GM12878 (cell line): ENCODE data around the gene PDE6B. TPM values are rescaled to one million over a fixed set of nuclear protein-coding genes. Genes with fewer than 3 reads are reported as not detected.

Experiments
- ATAC-seq: fragments of 200-7000 bp; cut with Tn5 transposase; 3 replicates; pipeline ENCODE4 v1.9.1; 2020; ENCODE audit warnings: mild to moderate bottlenecking, moderate library complexity
- BruUV-seq: library from RNA; stranded (reverse); fragments of 400-500 nt; replicated peaks from 2 replicates; lab custom pipeline; 2021; lab: Mats Ljungman, UMichigan
- CTCF ChIA-PET: fragments of 300-600 bp; sonication (Branson Sonifier 250); formaldehyde crosslinking; extraction: SDS; loops from one replicate; lab custom pipeline; 2021; ENCODE audit warnings: inconsistent platforms; lab: Yijun Ruan, JAX
- POLR2A ChIA-PET: fragments of 350-600 bp; formaldehyde crosslinking; extraction: SDS; loops from one replicate; lab custom pipeline; 2021; ENCODE audit warnings: inconsistent platforms; lab: Charles Lee
- RAD21 ChIA-PET: fragments of 300-600 bp; sonication (Branson Sonifier 250); formaldehyde crosslinking; loops from one replicate; lab custom pipeline; 2023; ENCODE audit warnings: antibody characterized with exemption; ENCODE audit not compliant: unreplicated experiment; lab: Charles Lee
- SMC1A ChIA-PET: fragments of 300-600 bp; sonication (Branson Sonifier 250); formaldehyde crosslinking; loops from one replicate; lab custom pipeline; 2023; ENCODE audit not compliant: unreplicated experiment, uncharacterized antibody; lab: Charles Lee
- DNase-seq: peaks from one replicate; pipeline ENCODE4 v3.0.0-alpha.2; 2011; ENCODE audit warnings: low read depth, low spot score
- FAIRE-seq: peaks from 3 replicates; lab custom pipeline; 2011; peaks lifted over from hg19 to GRCh38; lab: Jason Lieb, UNC
- H2AFZ ChIP-seq: 2 replicates; pipeline ENCODE4 v1.6.0; 2011; ENCODE audit warnings: low read depth, low read length, control low read depth; ENCODE audit not compliant: control insufficient read depth
- H3K27ac ChIP-seq: 2 replicates; pipeline ENCODE4 v1.5.1; 2011; ENCODE audit warnings: control low read depth; ENCODE audit not compliant: control insufficient read depth, insufficient read depth
- H3K27me3 ChIP-seq, 2 experiments: replicated peaks in 1 of 2; 2 replicates each; pipeline versions ENCODE4 v1.6.0 to v1.6.1; 2011; ENCODE audit warnings: low read length in 1 of 2; ENCODE audit not compliant: control insufficient read depth in 2 of 2, insufficient read depth in 2 of 2
- H3K36me3 ChIP-seq, 2 experiments: 2 replicates each; pipeline ENCODE4 v1.5.1; 2011; ENCODE audit warnings: low read length in 1 of 2; ENCODE audit not compliant: control insufficient read depth in 2 of 2, insufficient read depth in 2 of 2
- H3K4me1 ChIP-seq: 2 replicates; pipeline ENCODE4 v1.6.1; 2011; ENCODE audit warnings: mild to moderate bottlenecking, low read length, moderate library complexity, mixed read lengths; ENCODE audit not compliant: control insufficient read depth, insufficient read depth
- H3K4me2 ChIP-seq: 2 replicates; pipeline ENCODE4 v1.6.0; 2011; ENCODE audit warnings: control low read depth; ENCODE audit not compliant: control insufficient read depth, insufficient read depth
- H3K4me3 ChIP-seq: fragments of 200-600 bp; sonication (generic); 2 replicates; pipeline ENCODE4 v1.5.1; 2016
- H3K79me2 ChIP-seq: 2 replicates; pipeline ENCODE4 v1.6.0; 2011; ENCODE audit warnings: low read length; ENCODE audit not compliant: control insufficient read depth, insufficient read depth
- H3K9ac ChIP-seq: 2 replicates; pipeline ENCODE4 v1.8.0; 2011; ENCODE audit warnings: low read length, control low read depth, mixed read lengths; ENCODE audit not compliant: control insufficient read depth, insufficient read depth
- H3K9me3 ChIP-seq: replicated peaks from 3 replicates; pipeline ENCODE4 v1.5.1; 2011; ENCODE audit warnings: mild to moderate bottlenecking, low read length; ENCODE audit not compliant: control insufficient read depth, insufficient read depth
- H4K20me1 ChIP-seq: 2 replicates; pipeline ENCODE4 v1.6.0; 2011; ENCODE audit not compliant: control insufficient read depth, insufficient read depth
- BCL11A ChIP-seq: IDR thresholded peaks from 2 replicates; pipeline ENCODE4 v1.6.1; 2011; ENCODE audit warnings: low read depth, low read length
- HDGF ChIP-seq: fragments of 450-650 bp; IDR thresholded peaks from 2 replicates; pipeline ENCODE4 v1.6.1; 2016; ENCODE audit warnings: antibody characterized with exemption
- LARP7 ChIP-seq: fragments of 450-650 bp; IDR thresholded peaks from 2 replicates; pipeline ENCODE4 v1.6.1; 2017; ENCODE audit warnings: mild to moderate bottlenecking
- NFXL1 ChIP-seq: fragments of 450-650 bp; IDR thresholded peaks from 2 replicates; pipeline ENCODE4 v1.6.1; 2017; ENCODE audit warnings: antibody characterized with exemption, mild to moderate bottlenecking, borderline replicate concordance
- PAX8 ChIP-seq: fragments of 450-650 bp; IDR thresholded peaks from 2 replicates; pipeline ENCODE4 v1.6.1; 2017; ENCODE audit warnings: mild to moderate bottlenecking, moderate library complexity
- SP1 ChIP-seq: IDR thresholded peaks from one replicate; pipeline ENCODE4 v1.6.1; 2011; ENCODE audit warnings: low read depth, low read length
- STAT3 ChIP-seq: IDR thresholded peaks from 2 replicates; pipeline ENCODE4 v1.6.1; 2011; ENCODE audit warnings: low read depth, low read length, improper control_type of control experiment
- ZZZ3 ChIP-seq: IDR thresholded peaks from 2 replicates; pipeline ENCODE4 v1.6.1; 2011; ENCODE audit warnings: low read depth; ENCODE audit not compliant: control insufficient read depth, insufficient read length
- WGBS: methylation state at CpG from one replicate; pipeline ENCODE4 v1.1.6; 2016; ENCODE audit warnings: low lambda C conversion rate; ENCODE audit not compliant: insufficient replicate concordance, insufficient coverage; ENCODE audit errors: missing lambda C conversion rate; 5-methylcytosine and 5-hydroxymethylcytosine counted together
- in situ Hi-C: fragments of 300-500 bp; cut with MboI; formaldehyde crosslinking; loops from 9 replicates; pipeline ENCODE4 v1.14.3; 2018; ENCODE audit warnings: mixed read lengths
- intact Hi-C: fragments of 100-400 bp; cut with micrococcal nuclease; formaldehyde crosslinking; loops from one replicate; pipeline ENCODE4 v1.14.2; 2022; ENCODE audit not compliant: unreplicated experiment
- polyA plus RNA-seq, 11 experiments: library from polyadenylated mRNA; depleted of rRNA in 4 of 11; unstranded in 6 of 11; stranded (reverse) in 5 of 11; fragments of >200 nt; fragmentation: Nextera tagmentation in 4 of 11; fragmentation: Illumina TruSeq in 1 of 11; extraction: Ambion mirVana in 4 of 11; extraction: Trizol in 1 of 11; gene quantifications; 1 replicate in 1 of 11; 2 replicates in 10 of 11; pipeline versions ENCODE4 v1.2.1 to v1.2.3, GENCODE V29; 2011 to 2016; ENCODE audit warnings: inconsistent platforms in 2 of 11, missing spikeins in 2 of 11, low read depth in 1 of 11
- total RNA-seq, 4 experiments: library from RNA; depleted of rRNA in 3 of 4; stranded (reverse); fragments of >200 nt in 3 of 4; fragmentation: Illumina TruSeq in 1 of 4; extraction: Trizol in 1 of 4; gene quantifications; 2 replicates each; pipeline versions ENCODE4 v1.2.1 to v1.2.3, GENCODE V29; 2013 to 2021
- TF ChIP-seq, protein P1 (sequence below): fragments of 450-650 bp; IDR thresholded peaks from 2 replicates; pipeline ENCODE4 v1.6.1; 2017; ENCODE audit warnings: mild to moderate bottlenecking, low read depth, inconsistent platforms; ENCODE audit not compliant: poor library complexity, severe bottlenecking
- TF ChIP-seq, protein P2 (sequence below): fragments of 450-650 bp; IDR thresholded peaks from 2 replicates; pipeline ENCODE4 v1.6.1; 2016; ENCODE audit warnings: mild to moderate bottlenecking
- TF ChIP-seq, protein P3 (sequence below): fragments of 450-650 bp; IDR thresholded peaks from 2 replicates; pipeline ENCODE4 v1.6.1; 2017; ENCODE audit warnings: borderline replicate concordance
- TF ChIP-seq, protein P4 (sequence below): fragments of 450-650 bp; IDR thresholded peaks from 2 replicates; pipeline ENCODE4 v1.6.1; 2017; ENCODE audit warnings: mild to moderate bottlenecking, moderate library complexity

The PDE6B gene
- total and polyA plus RNA-seq, 10 of the 15 experiments (the other 5 are each of a cell fraction or from before 2014, with no cell fraction given), result 2.6 to 6.4 (median 3.8) TPM

DNA sequence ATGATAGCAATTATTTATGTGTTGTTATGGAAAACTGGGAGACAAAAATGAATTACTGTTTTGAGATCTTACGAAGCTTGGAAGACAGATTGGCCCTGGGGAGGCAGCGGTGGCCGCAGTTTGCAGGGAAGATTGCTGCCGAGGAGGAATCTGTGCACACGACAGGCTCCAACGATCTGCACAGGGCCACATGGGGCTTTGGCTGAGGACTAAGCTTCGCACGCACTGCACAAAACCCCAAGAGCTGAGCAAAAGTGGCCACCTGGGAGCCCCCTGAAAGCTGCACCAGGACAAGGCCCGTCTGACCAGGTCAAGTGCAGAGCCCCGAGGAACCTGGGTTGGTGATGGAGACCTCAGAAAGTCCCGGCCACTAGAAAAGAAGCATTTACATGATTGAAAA lies 5.2 kb upstream of the PDE6B start (continued):
- TF ChIP-seq, protein P1, sequence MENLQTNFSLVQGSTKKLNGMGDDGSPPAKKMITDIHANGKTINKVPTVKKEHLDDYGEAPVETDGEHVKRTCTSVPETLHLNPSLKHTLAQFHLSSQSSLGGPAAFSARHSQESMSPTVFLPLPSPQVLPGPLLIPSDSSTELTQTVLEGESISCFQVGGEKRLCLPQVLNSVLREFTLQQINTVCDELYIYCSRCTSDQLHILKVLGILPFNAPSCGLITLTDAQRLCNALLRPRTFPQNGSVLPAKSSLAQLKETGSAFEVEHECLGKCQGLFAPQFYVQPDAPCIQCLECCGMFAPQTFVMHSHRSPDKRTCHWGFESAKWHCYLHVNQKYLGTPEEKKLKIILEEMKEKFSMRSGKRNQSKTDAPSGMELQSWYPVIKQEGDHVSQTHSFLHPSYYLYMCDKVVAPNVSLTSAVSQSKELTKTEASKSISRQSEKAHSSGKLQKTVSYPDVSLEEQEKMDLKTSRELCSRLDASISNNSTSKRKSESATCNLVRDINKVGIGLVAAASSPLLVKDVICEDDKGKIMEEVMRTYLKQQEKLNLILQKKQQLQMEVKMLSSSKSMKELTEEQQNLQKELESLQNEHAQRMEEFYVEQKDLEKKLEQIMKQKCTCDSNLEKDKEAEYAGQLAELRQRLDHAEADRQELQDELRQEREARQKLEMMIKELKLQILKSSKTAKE, result no peak
- TF ChIP-seq, all 136 proteins: peak for 0

DNA sequence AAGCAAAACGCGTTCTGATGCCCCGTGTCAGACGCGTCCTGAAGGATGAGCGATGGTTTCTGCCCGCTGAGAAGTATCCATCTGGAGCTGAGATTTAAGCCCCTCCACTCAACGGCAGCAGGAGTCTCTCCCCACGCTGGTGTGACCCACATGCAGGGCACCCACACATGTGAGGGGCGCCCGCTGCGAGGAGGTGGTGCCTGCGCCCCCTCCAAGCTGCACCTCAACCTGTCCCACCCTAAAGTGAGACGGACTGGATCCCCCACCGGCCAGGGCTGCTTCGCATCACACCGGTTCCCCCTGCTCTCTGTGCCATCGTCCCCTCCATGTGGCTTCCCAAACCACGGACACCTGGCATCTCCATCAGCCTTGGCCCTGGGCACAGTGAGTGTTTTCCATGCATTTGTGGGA lies 4.5 kb upstream of the PDE6B start:
- no TSS peak for BruUV-seq
- POLR2A ChIA-PET, result no interaction called here
- Histone ChIP-seq H3K4me1 (no peaks in the 10 kb centered on the region), H3K9ac (no peak overlapping the region), H3K4me2 (no peak overlapping the region), H3K27me3 (no peaks in the 10 kb centered on the region), H3K9me3 (no peaks in the 10 kb centered on the region; the same call in 1 of the 3 replicates), H3K4me3 (no peak overlapping the region), H3K79me2 (no peaks in the 10 kb centered on the region), H2AFZ (no peak overlapping the region), H4K20me1 (no peaks in the 10 kb centered on the region), H3K36me3 (no peaks in the 10 kb centered on the region), H3K27ac (no peak overlapping the region)
- ATAC-seq (no peak), FAIRE-seq (no peak), DNase-seq (no peak)
- RAD21 ChIA-PET, result no interaction called here
- intact Hi-C loops (no loop called here), in situ Hi-C loops (no loop called here)
- WGBS, result 56% methylated on average over 19 of the region's 19 CpGs
- CTCF ChIA-PET, result no interaction called here
- SMC1A ChIA-PET, result no interaction called here
- TF ChIP-seq NFXL1 (no peak), STAT3 (no peak), SP1 (no peak), HDGF (no peak), PAX8 (no peak), ZZZ3 (no peak), LARP7 (no peak), BCL11A (no peak)
- TF ChIP-seq, protein P2, sequence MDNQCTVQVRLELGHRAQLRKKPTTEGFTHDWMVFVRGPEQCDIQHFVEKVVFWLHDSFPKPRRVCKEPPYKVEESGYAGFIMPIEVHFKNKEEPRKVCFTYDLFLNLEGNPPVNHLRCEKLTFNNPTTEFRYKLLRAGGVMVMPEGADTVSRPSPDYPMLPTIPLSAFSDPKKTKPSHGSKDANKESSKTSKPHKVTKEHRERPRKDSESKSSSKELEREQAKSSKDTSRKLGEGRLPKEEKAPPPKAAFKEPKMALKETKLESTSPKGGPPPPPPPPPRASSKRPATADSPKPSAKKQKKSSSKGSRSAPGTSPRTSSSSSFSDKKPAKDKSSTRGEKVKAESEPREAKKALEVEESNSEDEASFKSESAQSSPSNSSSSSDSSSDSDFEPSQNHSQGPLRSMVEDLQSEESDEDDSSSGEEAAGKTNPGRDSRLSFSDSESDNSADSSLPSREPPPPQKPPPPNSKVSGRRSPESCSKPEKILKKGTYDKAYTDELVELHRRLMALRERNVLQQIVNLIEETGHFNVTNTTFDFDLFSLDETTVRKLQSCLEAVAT, result no peak
- TF ChIP-seq, protein P3, sequence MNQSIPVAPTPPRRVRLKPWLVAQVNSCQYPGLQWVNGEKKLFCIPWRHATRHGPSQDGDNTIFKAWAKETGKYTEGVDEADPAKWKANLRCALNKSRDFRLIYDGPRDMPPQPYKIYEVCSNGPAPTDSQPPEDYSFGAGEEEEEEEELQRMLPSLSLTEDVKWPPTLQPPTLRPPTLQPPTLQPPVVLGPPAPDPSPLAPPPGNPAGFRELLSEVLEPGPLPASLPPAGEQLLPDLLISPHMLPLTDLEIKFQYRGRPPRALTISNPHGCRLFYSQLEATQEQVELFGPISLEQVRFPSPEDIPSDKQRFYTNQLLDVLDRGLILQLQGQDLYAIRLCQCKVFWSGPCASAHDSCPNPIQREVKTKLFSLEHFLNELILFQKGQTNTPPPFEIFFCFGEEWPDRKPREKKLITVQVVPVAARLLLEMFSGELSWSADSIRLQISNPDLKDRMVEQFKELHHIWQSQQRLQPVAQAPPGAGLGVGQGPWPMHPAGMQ, result no peak
- TF ChIP-seq, protein P4, sequence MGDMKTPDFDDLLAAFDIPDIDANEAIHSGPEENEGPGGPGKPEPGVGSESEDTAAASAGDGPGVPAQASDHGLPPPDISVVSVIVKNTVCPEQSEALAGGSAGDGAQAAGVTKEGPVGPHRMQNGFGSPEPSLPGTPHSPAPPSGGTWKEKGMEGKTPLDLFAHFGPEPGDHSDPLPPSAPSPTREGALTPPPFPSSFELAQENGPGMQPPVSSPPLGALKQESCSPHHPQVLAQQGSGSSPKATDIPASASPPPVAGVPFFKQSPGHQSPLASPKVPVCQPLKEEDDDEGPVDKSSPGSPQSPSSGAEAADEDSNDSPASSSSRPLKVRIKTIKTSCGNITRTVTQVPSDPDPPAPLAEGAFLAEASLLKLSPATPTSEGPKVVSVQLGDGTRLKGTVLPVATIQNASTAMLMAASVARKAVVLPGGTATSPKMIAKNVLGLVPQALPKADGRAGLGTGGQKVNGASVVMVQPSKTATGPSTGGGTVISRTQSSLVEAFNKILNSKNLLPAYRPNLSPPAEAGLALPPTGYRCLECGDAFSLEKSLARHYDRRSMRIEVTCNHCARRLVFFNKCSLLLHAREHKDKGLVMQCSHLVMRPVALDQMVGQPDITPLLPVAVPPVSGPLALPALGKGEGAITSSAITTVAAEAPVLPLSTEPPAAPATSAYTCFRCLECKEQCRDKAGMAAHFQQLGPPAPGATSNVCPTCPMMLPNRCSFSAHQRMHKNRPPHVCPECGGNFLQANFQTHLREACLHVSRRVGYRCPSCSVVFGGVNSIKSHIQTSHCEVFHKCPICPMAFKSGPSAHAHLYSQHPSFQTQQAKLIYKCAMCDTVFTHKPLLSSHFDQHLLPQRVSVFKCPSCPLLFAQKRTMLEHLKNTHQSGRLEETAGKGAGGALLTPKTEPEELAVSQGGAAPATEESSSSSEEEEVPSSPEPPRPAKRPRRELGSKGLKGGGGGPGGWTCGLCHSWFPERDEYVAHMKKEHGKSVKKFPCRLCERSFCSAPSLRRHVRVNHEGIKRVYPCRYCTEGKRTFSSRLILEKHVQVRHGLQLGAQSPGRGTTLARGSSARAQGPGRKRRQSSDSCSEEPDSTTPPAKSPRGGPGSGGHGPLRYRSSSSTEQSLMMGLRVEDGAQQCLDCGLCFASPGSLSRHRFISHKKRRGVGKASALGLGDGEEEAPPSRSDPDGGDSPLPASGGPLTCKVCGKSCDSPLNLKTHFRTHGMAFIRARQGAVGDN, result no peak
